ENCODE results near the gene SERPINB1. TPM values are rescaled to one million over a fixed set of nuclear protein-coding genes. Genes with fewer than 3 reads are reported as not detected.

The SERPINB1 gene
- total RNA-seq, 4 donors from 2014 or later: 21.3 to 29.0 (median 23.1) TPM

- TF ChIP-seq CTCF (IDR thresholded peaks at IDR 0.05): no peak
- TF ChIP-seq POLR2A (IDR thresholded peaks at IDR 0.05): no peak
- TF ChIP-seq EP300 (IDR thresholded peaks at IDR 0.05): no peak
- 82% methylated on average over 10 of the region's 10 CpGs for WGBS, 2 donors
- H3K27ac ChIP-seq: peak overlapping the region in 2 of 4 donors; percentile 69 to 81
- no peaks in the 10 kb centered on the region for H3K9me3 ChIP-seq
- H3K4me3 ChIP-seq: no peak overlapping the region
- H3K27me3 ChIP-seq: no peaks in the 10 kb centered on the region
- no peaks in the 10 kb centered on the region for H3K36me3 ChIP-seq
- peaks cover 0 to 46% (median 21%) of the 10 kb centered on the region in 4 donors for H3K4me1 ChIP-seq
- no peak for DNase-seq (ENCODE audit: low spot score in 2 of 2)
Measured at GRCh38 chr6:2852921-2853322, 11.3 kb upstream of the SERPINB1 start.

- no peaks in the 10 kb centered on the region for H3K27me3 ChIP-seq
- H3K4me3 ChIP-seq: no peak overlapping the region
- H3K36me3 ChIP-seq: no peaks in the 10 kb centered on the region
- no peak for TF ChIP-seq EP300 (IDR thresholded peaks at IDR 0.05)
- TF ChIP-seq POLR2A (IDR thresholded peaks at IDR 0.05): no peak
- no peaks in the 10 kb centered on the region for H3K9me3 ChIP-seq
- no peak for DNase-seq (ENCODE audit: low spot score in 2 of 2)
- no peak overlapping the region for H3K27ac ChIP-seq
- 72 to 74% methylated on average over 6 of the region's 6 CpGs for WGBS, 2 donors
- peaks cover 0 to 42% (median 16%) of the 10 kb centered on the region in 4 donors for H3K4me1 ChIP-seq
Measured at GRCh38 chr6:2852514-2852855, 10.8 kb upstream of the SERPINB1 start.

- Histone ChIP-seq H3K4me1 (peaks cover 0 to 38% (median 13%) of the 10 kb centered on the region in 4 donors), H3K4me3 (no peak overlapping the region), H3K9me3 (no peaks in the 10 kb centered on the region), H3K27ac (no peak overlapping the region), H3K27me3 (no peaks in the 10 kb centered on the region), H3K36me3 (no peaks in the 10 kb centered on the region)
- no peak for TF ChIP-seq CTCF (IDR thresholded peaks at IDR 0.05)
- TF ChIP-seq POLR2A (IDR thresholded peaks at IDR 0.05): no peak
- no peak for TF ChIP-seq EP300 (IDR thresholded peaks at IDR 0.05)
- DNase-seq (ENCODE audit: low spot score in 2 of 2): no peak
- WGBS, 2 donors: 85 to 94% methylated on average over 16 to 17 of the region's 17 CpGs
Measured at GRCh38 chr6:2851727-2852513, 10.3 kb upstream of the SERPINB1 start.

- WGBS, 2 donors: 37 to 44% methylated on average over 5 of the region's 5 CpGs
- Histone ChIP-seq H3K36me3 (no peaks in the 10 kb centered on the region), H3K4me3 (no peak overlapping the region), H3K4me1 (peaks cover 0 to 42% (median 16%) of the 10 kb centered on the region in 4 donors), H3K27me3 (no peaks in the 10 kb centered on the region), H3K9me3 (no peaks in the 10 kb centered on the region), H3K27ac (no peak overlapping the region)
- DNase-seq (ENCODE audit: low spot score in 2 of 2): no peak
- no peak for TF ChIP-seq CTCF (IDR thresholded peaks at IDR 0.05)
- TF ChIP-seq EP300 (IDR thresholded peaks at IDR 0.05): no peak
- no peak for TF ChIP-seq POLR2A (IDR thresholded peaks at IDR 0.05)
Measured at GRCh38 chr6:2850538-2851113, 9.0 kb upstream of the SERPINB1 start.

- Histone ChIP-seq H3K4me1 (peaks cover 0 to 24% (median 6%) of the 10 kb centered on the region in 4 donors), H3K27me3 (no peaks in the 10 kb centered on the region), H3K9me3 (no peaks in the 10 kb centered on the region), H3K27ac (no peak overlapping the region), H3K36me3 (no peaks in the 10 kb centered on the region), H3K4me3 (no peak overlapping the region)
- 85 to 86% methylated on average over 10 of the region's 10 CpGs for WGBS, 2 donors
- no peak for DNase-seq (ENCODE audit: low spot score in 2 of 2)
- no peak for TF ChIP-seq CTCF (IDR thresholded peaks at IDR 0.05)
- no peak for TF ChIP-seq POLR2A (IDR thresholded peaks at IDR 0.05)
Measured at GRCh38 chr6:2848851-2849250, 7.2 kb upstream of the SERPINB1 start.

Measured in tibial nerve (tissue), 4 donors.